Measurements from ENCODE around the gene PTAFR.
"Not testable (repeated sequence)": the region's sequence is repeated elsewhere in the genome, so short reads cannot be mapped to it uniquely, and the experiment has no call there.

The PTAFR gene

GRCh38 chr1:28143496-28144202, 32.8 kb downstream of the PTAFR start:
- TF ChIP-seq CTCF (conservative IDR thresholded peaks at IDR 0.05), result no peak
- no peak overlapping the region for H3K27ac ChIP-seq

- no peak overlapping the region for H3K27ac ChIP-seq
- TF ChIP-seq CTCF (conservative IDR thresholded peaks at IDR 0.05), result no peak
Observed at GRCh38 chr1:28141685-28142084, 34.8 kb downstream of the PTAFR start.

GRCh38 chr1:28139866-28140265, 36.6 kb downstream of the PTAFR start:
- H3K27ac ChIP-seq, result not testable (repeated sequence)

GRCh38 chr1:28139025-28139712, 37.3 kb downstream of the PTAFR start:
- no peak for TF ChIP-seq CTCF (conservative IDR thresholded peaks at IDR 0.05)
- H3K27ac ChIP-seq, result no peak overlapping the region

GRCh38 chr1:28136922-28137613, 39.4 kb downstream of the PTAFR start:
- TF ChIP-seq CTCF (conservative IDR thresholded peaks at IDR 0.05), result no peak
- no peak overlapping the region for H3K27ac ChIP-seq

GRCh38 chr1:28136169-28136921, 40.1 kb downstream of the PTAFR start:
- TF ChIP-seq CTCF (conservative IDR thresholded peaks at IDR 0.05), result no peak
- H3K27ac ChIP-seq, result no peak overlapping the region

GRCh38 chr1:28135371-28136168, 40.9 kb downstream of the PTAFR start:
- H3K27ac ChIP-seq, result no peak overlapping the region
- no peak for TF ChIP-seq CTCF (conservative IDR thresholded peaks at IDR 0.05)
